H1 (cell line): ENCODE data around the gene C5orf58. TPM values are rescaled to one million over a fixed set of nuclear protein-coding genes. Genes with fewer than 3 reads are reported as not detected.

Experiments used
- CTCF ChIA-PET: fragments of 300-600 bp; sonication (Branson Sonifier 250); formaldehyde crosslinking; loops from one replicate; lab custom pipeline; 2021; ENCODE audit not compliant: partially characterized antibody; lab: Charles Lee
- POLR2A ChIA-PET: fragments of 300-600 bp; sonication (Branson Sonifier 250); formaldehyde crosslinking; loops from one replicate; lab custom pipeline; 2021; ENCODE audit warnings: inconsistent platforms; ENCODE audit not compliant: partially characterized antibody; lab: Charles Lee
- DNase-seq, 2 experiments: peaks; one replicate each; pipeline versions ENCODE4 v3.0.0 to v3.0.0-alpha.2; 2010 to 2022; ENCODE audit warnings: low spot score in 2 of 2, low read depth in 1 of 2, mixed read lengths in 1 of 2
- FAIRE-seq: peaks from 2 replicates; lab custom pipeline; 2011; peaks lifted over from hg19 to GRCh38; lab: Jason Lieb, UNC
- H2AFZ ChIP-seq: 2 replicates; pipeline ENCODE4 v1.8.1; 2012; ENCODE audit warnings: low read length, inconsistent platforms
- H2AK5ac ChIP-seq: 2 replicates; pipeline ENCODE4 v1.6.1; 2013; ENCODE audit warnings: low read depth, low read length
- H2BK120ac ChIP-seq: replicated peaks from 2 replicates; pipeline ENCODE3; 2013; ENCODE audit warnings: low read depth, low read length, inconsistent platforms
- H2BK12ac ChIP-seq: 2 replicates; pipeline ENCODE4 v1.6.1; 2013; ENCODE audit warnings: low read depth, low read length
- H2BK15ac ChIP-seq: 2 replicates; pipeline ENCODE4 v1.6.1; 2013; ENCODE audit warnings: low read length
- H2BK20ac ChIP-seq: 2 replicates; pipeline ENCODE4 v1.6.1; 2013; ENCODE audit warnings: low read length
- H2BK5ac ChIP-seq: 2 replicates; pipeline ENCODE4 v1.6.1; 2013; ENCODE audit warnings: low read depth, low read length
- H3K14ac ChIP-seq: 2 replicates; pipeline ENCODE4 v1.6.1; 2013; ENCODE audit warnings: inconsistent platforms; ENCODE audit not compliant: insufficient read length
- H3K18ac ChIP-seq: 2 replicates; pipeline ENCODE4 v1.6.1; 2013; ENCODE audit warnings: low read length; ENCODE audit errors: extremely low read depth
- H3K23ac ChIP-seq: 2 replicates; pipeline ENCODE4 v1.6.1; 2013; ENCODE audit warnings: inconsistent platforms; ENCODE audit not compliant: insufficient read length
- H3K23me2 ChIP-seq: 2 replicates; pipeline ENCODE4 v1.6.1; 2013; ENCODE audit warnings: low read depth, low read length
- H3K27ac ChIP-seq: 2 replicates; pipeline ENCODE4 v1.6.1; 2011; ENCODE audit warnings: low read depth, low read length, inconsistent platforms
- H3K27me3 ChIP-seq, 4 experiments: replicated peaks in 1 of 4; 1 replicate in 1 of 4; 2 replicates in 3 of 4; pipeline versions ENCODE4 v1.6.1 to v1.8.1; 2011 to 2013; ENCODE audit warnings: low read length in 3 of 4, mild to moderate bottlenecking in 3 of 4, inconsistent platforms in 2 of 4, mixed read lengths in 2 of 4, moderate library complexity in 1 of 4; ENCODE audit not compliant: control insufficient read depth in 3 of 4, insufficient read depth in 3 of 4; ENCODE audit errors: extremely low read depth in 1 of 4
- H3K36me3 ChIP-seq, 4 experiments: 2 replicates each; pipeline versions ENCODE4 v1.6.1 to v1.8.1; 2011 to 2013; ENCODE audit warnings: mild to moderate bottlenecking in 4 of 4, low read length in 3 of 4, moderate library complexity in 2 of 4, control low read depth in 1 of 4, inconsistent platforms in 1 of 4; ENCODE audit not compliant: insufficient read depth in 4 of 4, control insufficient read depth in 2 of 4
- H3K4ac ChIP-seq: replicated peaks from 2 replicates; pipeline ENCODE3; 2013; ENCODE audit warnings: low read length, low read depth, mixed read lengths, inconsistent platforms; ENCODE audit not compliant: insufficient read length
- H3K4me1 ChIP-seq, 4 experiments: replicated peaks in 1 of 4; 1 replicate in 1 of 4; 2 replicates in 3 of 4; pipeline versions ENCODE4 v1.6.1 to v1.8.1; 2011 to 2013; ENCODE audit warnings: low read length in 3 of 4, inconsistent platforms in 2 of 4, mixed read lengths in 1 of 4; ENCODE audit not compliant: insufficient read depth in 4 of 4, control insufficient read depth in 3 of 4
- H3K4me2 ChIP-seq, 2 experiments: 2 replicates each; pipeline versions ENCODE4 v1.6.1 to v1.8.1; 2011 to 2013; ENCODE audit warnings: low read depth in 2 of 2, low read length in 2 of 2, control low read depth in 1 of 2, inconsistent platforms in 1 of 2, mild to moderate bottlenecking in 1 of 2; ENCODE audit not compliant: insufficient read depth in 1 of 2
- H3K4me3 ChIP-seq, 4 experiments: fragments of 200-600, 300-600 bp in 1 of 4; sonication (generic), shearing (Covaris generic), sonication (Bioruptor Twin) in 1 of 4; 2 replicates each; pipeline versions ENCODE4 v1.5.1 to v1.8.1; 2011 to 2016; ENCODE audit warnings: low read length in 4 of 4, low read depth in 3 of 4, control low read depth in 2 of 4, inconsistent platforms in 2 of 4, mild to moderate bottlenecking in 2 of 4, mixed read lengths in 1 of 4, moderate library complexity in 1 of 4; ENCODE audit not compliant: insufficient read depth in 2 of 4; ENCODE audit errors: extremely low read depth in 1 of 4
- H3K56ac ChIP-seq: replicated peaks from 2 replicates; pipeline ENCODE3; 2013; ENCODE audit warnings: low read depth, mild to moderate bottlenecking, mixed read lengths, low read length, inconsistent platforms; ENCODE audit not compliant: insufficient read length
- H3K79me1 ChIP-seq: 2 replicates; pipeline ENCODE4 v1.6.1; 2013; ENCODE audit warnings: low read depth, low read length, control low read depth
- H3K79me2 ChIP-seq, 2 experiments: 2 replicates each; pipeline versions ENCODE4 v1.6.1 to v1.8.1; 2012 to 2013; ENCODE audit warnings: low read length in 2 of 2, mild to moderate bottlenecking in 2 of 2, inconsistent platforms in 1 of 2; ENCODE audit not compliant: insufficient read depth in 2 of 2, control insufficient read depth in 1 of 2
- H3K9ac ChIP-seq, 4 experiments: replicated peaks in 1 of 4; 1 replicate in 1 of 4; 2 replicates in 3 of 4; pipeline versions ENCODE4 v1.6.1 to v1.8.1; 2011 to 2013; ENCODE audit warnings: low read depth in 3 of 4, low read length in 3 of 4, control low read depth in 2 of 4, mild to moderate bottlenecking in 2 of 4, moderate library complexity in 2 of 4, inconsistent platforms in 1 of 4; ENCODE audit errors: extremely low read depth in 1 of 4
- H3K9me3 ChIP-seq, 2 experiments: 2 replicates each; pipeline versions ENCODE4 v1.6.1 to v1.8.1; 2012 to 2013; ENCODE audit warnings: mild to moderate bottlenecking in 2 of 2, moderate library complexity in 2 of 2, control low read depth in 1 of 2, inconsistent platforms in 1 of 2, low read depth in 1 of 2, low read length in 1 of 2, mixed read lengths in 1 of 2; ENCODE audit not compliant: insufficient read depth in 2 of 2
- H4K20me1 ChIP-seq, 2 experiments: replicated peaks in 1 of 2; 2 replicates each; pipeline versions ENCODE3 to v1.8.1; 2011 to 2013; ENCODE audit warnings: inconsistent platforms in 2 of 2, low read length in 2 of 2, mild to moderate bottlenecking in 1 of 2; ENCODE audit not compliant: insufficient read depth in 2 of 2, control insufficient read depth in 1 of 2
- H4K5ac ChIP-seq: 2 replicates; pipeline ENCODE4 v1.6.1; 2013; ENCODE audit warnings: low read length, low read depth, mixed read lengths, inconsistent platforms; ENCODE audit not compliant: insufficient read length
- H4K8ac ChIP-seq: 2 replicates; pipeline ENCODE4 v1.8.0; 2013; ENCODE audit warnings: mild to moderate bottlenecking, moderate library complexity, low read length, inconsistent platforms; ENCODE audit not compliant: insufficient read depth; ENCODE audit errors: extremely low read depth
- H4K91ac ChIP-seq: replicated peaks from 2 replicates; pipeline ENCODE3; 2013; ENCODE audit warnings: low read length, mixed read lengths, inconsistent platforms; ENCODE audit not compliant: insufficient read length
- BRCA1 ChIP-seq: IDR thresholded peaks from 2 replicates; pipeline ENCODE4 v1.6.1; 2012; ENCODE audit warnings: low read depth, low read length, improper control_type of control experiment
- CBX5 ChIP-seq: fragments of 300-800, 300-1000 bp; sonication (generic); IDR thresholded peaks from 2 replicates; pipeline ENCODE4 v1.7.1; 2016; ENCODE audit warnings: antibody characterized with exemption, low read length, low read depth
- CREB1 ChIP-seq: IDR thresholded peaks from 2 replicates; pipeline ENCODE4 v1.6.1; 2012; ENCODE audit warnings: inconsistent platforms
- HDAC6 ChIP-seq: IDR thresholded peaks from one replicate; pipeline ENCODE4 v1.7.1; 2012; ENCODE audit warnings: low read depth, mild to moderate bottlenecking, inconsistent platforms, low read length, moderate library complexity
- JUN ChIP-seq: IDR thresholded peaks from 2 replicates; pipeline ENCODE4 v1.6.1; 2011; ENCODE audit warnings: low read depth, mild to moderate bottlenecking, improper control_type of control experiment, low read length
- POLR2A ChIP-seq, 2 experiments: IDR thresholded peaks; 1 replicate in 1 of 2; 2 replicates in 1 of 2; pipeline ENCODE4 v1.6.1; 2011; ENCODE audit warnings: low read depth in 2 of 2, low read length in 2 of 2, mild to moderate bottlenecking in 2 of 2; ENCODE audit errors: control extremely low read depth in 1 of 2
- SIN3A ChIP-seq, 2 experiments: IDR thresholded peaks in 1 of 2; conservative IDR thresholded peaks in 1 of 2; 2 replicates each; pipeline ENCODE4 v1.6.1; 2011 to 2012; ENCODE audit warnings: low read length in 2 of 2, improper control_type of control experiment in 1 of 2, low read depth in 1 of 2, mild to moderate bottlenecking in 1 of 2
- SP4 ChIP-seq: IDR thresholded peaks from 2 replicates; pipeline ENCODE4 v1.6.1; 2012; ENCODE audit warnings: low read length, inconsistent platforms
- TBP ChIP-seq: IDR thresholded peaks from 2 replicates; pipeline ENCODE4 v1.6.1; 2011; ENCODE audit warnings: low read depth, low read length, improper control_type of control experiment
- TEAD4 ChIP-seq: IDR thresholded peaks from 2 replicates; pipeline ENCODE4 v1.6.1; 2012; ENCODE audit warnings: low read depth, low read length, inconsistent platforms, mixed read lengths
- WGBS, 2 experiments: shearing (Covaris generic) in 1 of 2; methylation state at CpG; one replicate each; pipeline versions ENCODE4 v1.1.6 to v1.1.7; 2013 to 2015; ENCODE audit warnings: low lambda C conversion rate in 2 of 2, mixed read lengths in 2 of 2, inconsistent platforms in 1 of 2, low coverage in 1 of 2, missing lambda C conversion rate in 1 of 2; ENCODE audit not compliant: insufficient replicate concordance in 2 of 2, insufficient coverage in 1 of 2, insufficient read length in 1 of 2; ENCODE audit errors: extremely low coverage in 1 of 2, missing lambda C conversion rate in 1 of 2; 5-methylcytosine and 5-hydroxymethylcytosine counted together
- polyA plus RNA-seq, 7 experiments: library from polyadenylated mRNA; depleted of rRNA in 3 of 7; stranded (reverse) in 5 of 7; unstranded in 2 of 7; fragments of >200 nt in 5 of 7; fragments of 200-250 nt in 2 of 7; gene quantifications; 1 replicate in 5 of 7; 2 replicates in 1 of 7; 4 replicates in 1 of 7; pipeline versions ENCODE4 v1.2.1 to v1.2.3, GENCODE V29; 2011 to 2013; ENCODE audit warnings: missing spikeins in 2 of 7, mixed read lengths in 2 of 7
- total RNA-seq: library from RNA; stranded (reverse); fragmentation: NEBNext Ultra II Directional; extraction: Animal tissue kit (Norgen Biotek cat#: 25700); gene quantifications from 2 replicates; pipeline ENCODE4 v1.2.1, GENCODE V29; 2021

C5orf58 gene
- total and polyA plus RNA-seq, 2 of the 8 experiments (the other 6 are each of a cell fraction or from before 2014, with no cell fraction given), result 0.24 to 1.6 TPM

GRCh38 chr5:170206216-170206615 is 26.6 kb upstream of the C5orf58 start:
- FAIRE-seq, result no peak
- CTCF ChIA-PET, result interaction anchor here (0.8 to 1.4 kb wide), 6 partner anchors 10 to 513 kb away, joined by 3 to 7 read pairs (median 4); no protein-coding TSS in a partner anchor

More at GRCh38 chr5:170206216-170206615, 26.6 kb upstream of the C5orf58 start:
- no peak overlapping the region for H3K18ac ChIP-seq
- 80% methylated on average over 3 of the region's 3 CpGs; no CpG with 5 or more reads in 1 of the 2 experiments for WGBS, 2 experiments
- H2BK5ac ChIP-seq, result no peak overlapping the region
- H3K4me3 ChIP-seq, result no peak overlapping the region
- H3K79me2 ChIP-seq, result no peaks in the 10 kb centered on the region
- POLR2A ChIA-PET, result no interaction called here
- no peak overlapping the region for H3K56ac ChIP-seq
- no peak overlapping the region for H2BK120ac ChIP-seq
- H4K91ac ChIP-seq, result no peak overlapping the region
- H2AK5ac ChIP-seq, result no peak overlapping the region
- H3K9ac ChIP-seq, result no peak overlapping the region
- TF ChIP-seq JUN (no peak), HDAC6 (no peak), SP4 (no peak), CREB1 (no peak), TEAD4 (no peak), BRCA1 (no peak), TBP (no peak), SIN3A (conservative IDR thresholded peaks at IDR 0.05 in 1 of 2, IDR thresholded peaks at IDR 0.05 in 1 of 2; ENCODE audit: low read depth in 1 of 2, low read length in 2 of 2) (no peak), POLR2A (IDR thresholded peaks at IDR 0.05; ENCODE audit: control extremely low read depth in 1 of 2, low read depth in 2 of 2, low read length in 2 of 2) (no peak), CBX5 (no peak)
- TF ChIP-seq, all 59 proteins: peak for 0
- no peak for DNase-seq
- no peaks in the 10 kb centered on the region for H3K23me2 ChIP-seq
- H2AFZ ChIP-seq, result no peak overlapping the region
- H3K4me2 ChIP-seq, result no peak overlapping the region
- H2BK15ac ChIP-seq, result no peak overlapping the region
- no peak overlapping the region for H3K27ac ChIP-seq
- H3K14ac ChIP-seq, result no peak overlapping the region
- H2BK20ac ChIP-seq, result no peak overlapping the region
- no peaks in the 10 kb centered on the region for H3K4me1 ChIP-seq
- no peaks in the 10 kb centered on the region for H3K36me3 ChIP-seq
- H4K5ac ChIP-seq, result no peak overlapping the region
- no peak overlapping the region for H2BK12ac ChIP-seq
- H3K9me3 ChIP-seq, result no peaks in the 10 kb centered on the region
- no peak overlapping the region for H3K4ac ChIP-seq
- no peaks in the 10 kb centered on the region for H4K20me1 ChIP-seq
- no peak overlapping the region for H4K8ac ChIP-seq
- no peaks in the 10 kb centered on the region for H3K79me1 ChIP-seq
- no peak overlapping the region for H3K23ac ChIP-seq
- no peaks in the 10 kb centered on the region for H3K27me3 ChIP-seq
